Measurements from ENCODE around the gene SLC38A10. TPM values are rescaled to one million over a fixed set of nuclear protein-coding genes. Genes with fewer than 3 reads are reported as not detected.
A peak's percentile ranks its signal among the peaks of the same experiment; 100 is the strongest.

SLC38A10 gene
- 41.2 TPM for polyA plus RNA-seq (2012; ENCODE audit: insufficient read depth, insufficient read length, low read depth)

- H3K4me1 ChIP-seq = peaks cover 7% of the 10 kb centered on the region
- no peaks in the 10 kb centered on the region for H3K36me3 ChIP-seq
- H3K4me3 ChIP-seq (ENCODE audit: low read depth, low read length) = peak within 1 kb of the TSS; percentile 89
- TF ChIP-seq, protein P1, sequence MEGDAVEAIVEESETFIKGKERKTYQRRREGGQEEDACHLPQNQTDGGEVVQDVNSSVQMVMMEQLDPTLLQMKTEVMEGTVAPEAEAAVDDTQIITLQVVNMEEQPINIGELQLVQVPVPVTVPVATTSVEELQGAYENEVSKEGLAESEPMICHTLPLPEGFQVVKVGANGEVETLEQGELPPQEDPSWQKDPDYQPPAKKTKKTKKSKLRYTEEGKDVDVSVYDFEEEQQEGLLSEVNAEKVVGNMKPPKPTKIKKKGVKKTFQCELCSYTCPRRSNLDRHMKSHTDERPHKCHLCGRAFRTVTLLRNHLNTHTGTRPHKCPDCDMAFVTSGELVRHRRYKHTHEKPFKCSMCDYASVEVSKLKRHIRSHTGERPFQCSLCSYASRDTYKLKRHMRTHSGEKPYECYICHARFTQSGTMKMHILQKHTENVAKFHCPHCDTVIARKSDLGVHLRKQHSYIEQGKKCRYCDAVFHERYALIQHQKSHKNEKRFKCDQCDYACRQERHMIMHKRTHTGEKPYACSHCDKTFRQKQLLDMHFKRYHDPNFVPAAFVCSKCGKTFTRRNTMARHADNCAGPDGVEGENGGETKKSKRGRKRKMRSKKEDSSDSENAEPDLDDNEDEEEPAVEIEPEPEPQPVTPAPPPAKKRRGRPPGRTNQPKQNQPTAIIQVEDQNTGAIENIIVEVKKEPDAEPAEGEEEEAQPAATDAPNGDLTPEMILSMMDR (IDR thresholded peaks at IDR 0.05; ENCODE audit: low read depth, low read length) = no peak; the same call in 1 of the 2 replicates
- H3K27me3 ChIP-seq = no peaks in the 10 kb centered on the region
- H3K9me3 ChIP-seq = no peaks in the 10 kb centered on the region
- DNase-seq = peak; percentile 91
Measured at GRCh38 chr17:81295031-81295675, at the start of gene SLC38A10. Gene SLC38A10, minus strand, starts transcription at chr17:81295307. Its CDS starts 386 bp downstream, at chr17:81294921.

- TF ChIP-seq, protein P1 (IDR thresholded peaks at IDR 0.05; ENCODE audit: low read depth, low read length) = no peak
- Histone ChIP-seq H3K4me1 (peaks cover 37% of the 10 kb centered on the region), H3K27me3 (peaks cover 28% of the 10 kb centered on the region), H3K36me3 (peaks cover 12% of the 10 kb centered on the region), H3K4me3 (ENCODE audit: low read depth, low read length) (peak overlapping the region; percentile 99), H3K9me3 (no peaks in the 10 kb centered on the region)
- DNase-seq = no peak
Measured at GRCh38 chr17:81342269-81343070, 47.4 kb upstream of the SLC38A10 start.

GRCh38 chr17:81341516-81342268 lies 46.6 kb upstream of the SLC38A10 start:
- no peak for DNase-seq
- Histone ChIP-seq H3K36me3 (peaks cover 12% of the 10 kb centered on the region), H3K27me3 (peaks cover 28% of the 10 kb centered on the region), H3K9me3 (no peaks in the 10 kb centered on the region), H3K4me3 (ENCODE audit: low read depth, low read length) (peak overlapping the region; percentile 99), H3K4me1 (peaks cover 40% of the 10 kb centered on the region)
- TF ChIP-seq, protein P1 (IDR thresholded peaks at IDR 0.05; ENCODE audit: low read depth, low read length) = no peak

- H3K27me3 ChIP-seq = peaks cover 28% of the 10 kb centered on the region
- TF ChIP-seq, protein P1 (IDR thresholded peaks at IDR 0.05; ENCODE audit: low read depth, low read length) = no peak
- DNase-seq = peak; percentile 51
- peaks cover 12% of the 10 kb centered on the region for H3K36me3 ChIP-seq
- no peaks in the 10 kb centered on the region for H3K9me3 ChIP-seq
- peak overlapping the region; percentile 26 for H3K4me3 ChIP-seq (ENCODE audit: low read depth, low read length)
- H3K4me1 ChIP-seq = peaks cover 40% of the 10 kb centered on the region
Measured at GRCh38 chr17:81340607-81341515, 45.8 kb upstream of the SLC38A10 start.

DNA sequence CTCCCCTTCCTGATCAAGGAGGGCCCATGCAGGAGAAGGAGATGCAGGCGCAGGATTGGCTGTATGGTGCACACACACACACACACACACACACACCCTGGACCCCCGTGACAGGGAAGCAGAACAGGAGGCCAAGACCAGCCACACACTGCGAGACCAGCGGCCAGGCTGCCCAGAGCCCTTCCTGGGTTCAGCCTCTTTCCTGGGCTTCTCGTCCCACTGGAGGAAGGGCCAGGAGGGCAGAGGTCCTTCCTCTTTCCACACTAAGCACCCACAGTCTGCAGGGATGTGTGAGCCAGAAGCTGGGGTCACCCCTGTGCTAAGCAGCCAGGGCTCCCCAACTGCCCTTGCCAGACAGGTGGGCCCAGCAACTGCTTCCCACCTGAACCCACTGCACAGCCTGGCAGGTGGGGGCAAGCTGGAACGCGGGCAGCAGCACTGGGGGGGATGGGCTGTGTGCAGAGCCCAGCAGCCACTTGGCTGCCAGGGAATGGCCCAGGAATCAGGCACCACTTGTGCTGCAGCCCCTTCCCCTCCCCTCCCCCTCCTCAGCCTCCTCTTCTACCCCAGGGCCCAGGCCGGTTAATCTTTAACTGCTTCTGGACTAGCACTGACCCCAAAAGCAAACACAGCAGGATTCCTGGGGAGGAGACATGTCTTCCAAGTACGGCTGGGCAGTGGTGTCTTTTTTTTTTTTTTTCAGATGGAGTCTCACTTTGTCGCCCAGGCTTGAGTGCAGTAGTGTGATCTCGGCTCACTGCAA lies 44.6 kb upstream of the SLC38A10 start:
- no peak for DNase-seq
- Histone ChIP-seq H3K4me3 (ENCODE audit: low read depth, low read length) (peak overlapping the region; percentile 20), H3K9me3 (no peaks in the 10 kb centered on the region), H3K27me3 (peaks cover 28% of the 10 kb centered on the region), H3K4me1 (peaks cover 40% of the 10 kb centered on the region), H3K36me3 (peaks cover 7% of the 10 kb centered on the region)
- TF ChIP-seq, protein P1 (IDR thresholded peaks at IDR 0.05; ENCODE audit: low read depth, low read length) = no peak

Measured in BE2C (cell line).